Neural cell (in vitro differentiated cells): ENCODE measurements around the gene ITGA1. TPM values are rescaled to one million over a fixed set of nuclear protein-coding genes. Genes with fewer than 3 reads are reported as not detected.

Experiments used
- H2AFZ ChIP-seq: fragments of 200-600, 300-800 bp; sonication (generic), shearing (Covaris generic); 2 replicates; pipeline ENCODE4 v1.6.0; 2014; ENCODE audit warnings: low read depth, mild to moderate bottlenecking, antibody characterized with exemption, low read length, moderate library complexity
- H3F3A ChIP-seq: fragments of 200-600 bp; shearing (Covaris generic); 2 replicates; pipeline ENCODE4 v1.6.1; 2016; ENCODE audit warnings: mild to moderate bottlenecking, moderate library complexity, mixed read lengths, antibody characterized with exemption, low read length; ENCODE audit not compliant: insufficient read depth, poor library complexity, severe bottlenecking
- H3K27ac ChIP-seq: fragments of 200-600, 300-800 bp; sonication (generic), shearing (Covaris generic); 2 replicates; pipeline ENCODE4 v1.5.1; 2014; ENCODE audit warnings: mild to moderate bottlenecking, low read length, moderate library complexity
- H3K27me3 ChIP-seq: fragments of 300-800, 200-600 bp; sonication (generic), shearing (Covaris generic); 2 replicates; pipeline ENCODE4 v1.6.0; 2014; ENCODE audit warnings: mild to moderate bottlenecking, low read depth, low read length, moderate library complexity; ENCODE audit not compliant: insufficient read depth
- H3K36me3 ChIP-seq: fragments of 300-800, 200-600 bp; sonication (generic), shearing (Covaris generic); 2 replicates; pipeline ENCODE4 v1.5.1; 2014; ENCODE audit warnings: mild to moderate bottlenecking, antibody characterized with exemption, low read length, moderate library complexity; ENCODE audit not compliant: insufficient read depth
- H3K4me2 ChIP-seq: fragments of 300-800, 200-600 bp; sonication (generic), shearing (Covaris generic); 2 replicates; pipeline ENCODE4 v1.6.0; 2014; ENCODE audit warnings: mild to moderate bottlenecking, low read length
- H3K4me3 ChIP-seq: fragments of 300-800, 200-600 bp; sonication (generic), shearing (Covaris generic); 2 replicates; pipeline ENCODE4 v1.5.1; 2014; ENCODE audit warnings: mild to moderate bottlenecking, low read length, moderate library complexity
- H3K79me2 ChIP-seq: fragments of 200-600 bp; shearing (Covaris generic); replicated peaks from 2 replicates; pipeline ENCODE4 v1.6.0; 2014; ENCODE audit warnings: mild to moderate bottlenecking, low read length, moderate library complexity; ENCODE audit not compliant: insufficient read depth
- H3K9ac ChIP-seq: fragments of 300-800, 200-600 bp; sonication (generic), shearing (Covaris generic); 2 replicates; pipeline ENCODE4 v1.6.1; 2016; ENCODE audit warnings: mild to moderate bottlenecking, low read length, mixed read lengths
- H3K9me2 ChIP-seq: fragments of 200-600 bp; shearing (Covaris generic); 2 replicates; pipeline ENCODE4 v1.6.1; 2016; ENCODE audit warnings: mild to moderate bottlenecking, low read length, mixed read lengths; ENCODE audit not compliant: insufficient read depth
- H3K9me3 ChIP-seq: fragments of 200-600, 300-800 bp; sonication (generic), shearing (Covaris generic); 2 replicates; pipeline ENCODE4 v1.6.1; 2016; ENCODE audit warnings: mild to moderate bottlenecking, mixed run types, low read length, moderate library complexity, mixed read lengths
- H4K20me1 ChIP-seq: fragments of 200-600 bp; shearing (Covaris generic); 2 replicates; pipeline ENCODE4 v1.6.1; 2016; ENCODE audit warnings: mild to moderate bottlenecking, mixed run types; ENCODE audit not compliant: insufficient read depth
- EP300 ChIP-seq: fragments of 450-650 bp; conservative IDR thresholded peaks from 2 replicates; pipeline ENCODE4 v1.6.1; 2014; ENCODE audit warnings: antibody characterized with exemption, mild to moderate bottlenecking, moderate library complexity; ENCODE audit not compliant: poor library complexity, severe bottlenecking
- EZH2 ChIP-seq: fragments of 200-600, 300-800 bp; shearing (Covaris generic), sonication (generic); IDR thresholded peaks from 2 replicates; pipeline ENCODE4 v1.6.1; 2014; ENCODE audit warnings: antibody characterized with exemption, low read length, borderline replicate concordance, mild to moderate bottlenecking; ENCODE audit not compliant: insufficient read depth, poor library complexity, severe bottlenecking
- MXI1 ChIP-seq: fragments of 450-650 bp; conservative IDR thresholded peaks from 2 replicates; pipeline ENCODE4 v1.6.1; 2014; ENCODE audit warnings: antibody characterized with exemption, mild to moderate bottlenecking; ENCODE audit not compliant: poor library complexity, severe bottlenecking
- POLR2AphosphoS5 ChIP-seq: IDR thresholded peaks from 2 replicates; pipeline ENCODE4 v1.6.1; 2012
- RAD21 ChIP-seq: fragments of 450-650 bp; conservative IDR thresholded peaks from 2 replicates; pipeline ENCODE4 v1.6.1; 2014; ENCODE audit warnings: antibody characterized with exemption, mild to moderate bottlenecking, moderate library complexity
- SMC3 ChIP-seq: fragments of 450-650 bp; conservative IDR thresholded peaks from 2 replicates; pipeline ENCODE4 v1.6.1; 2014; ENCODE audit warnings: antibody characterized with exemption, mild to moderate bottlenecking, moderate library complexity; ENCODE audit not compliant: poor library complexity
- TAF1 ChIP-seq: IDR thresholded peaks from 2 replicates; pipeline ENCODE4 v1.6.1; 2012; ENCODE audit warnings: low read depth
- polyA plus RNA-seq: library from polyadenylated mRNA; depleted of rRNA; stranded (reverse); fragments of >200 nt; gene quantifications from 2 replicates; pipeline ENCODE4 v1.2.3, GENCODE V29; 2014
- TF ChIP-seq, protein P1 (sequence below): IDR thresholded peaks from 2 replicates; pipeline ENCODE4 v1.6.1; 2012; ENCODE audit warnings: borderline replicate concordance
- TF ChIP-seq, protein P2 (sequence below): fragments of 450-650 bp; IDR thresholded peaks from 2 replicates; pipeline ENCODE4 v1.5.1; 2014; ENCODE audit warnings: antibody characterized with exemption, mild to moderate bottlenecking, moderate library complexity; ENCODE audit not compliant: poor library complexity, severe bottlenecking

ITGA1 gene
- polyA plus RNA-seq, 1 donor from 2014 or later = 0.15 TPM

GRCh38 chr5:52822437-52822836, 34.7 kb downstream of the ITGA1 start:
- H3K4me2 ChIP-seq = no peak overlapping the region

DNA sequence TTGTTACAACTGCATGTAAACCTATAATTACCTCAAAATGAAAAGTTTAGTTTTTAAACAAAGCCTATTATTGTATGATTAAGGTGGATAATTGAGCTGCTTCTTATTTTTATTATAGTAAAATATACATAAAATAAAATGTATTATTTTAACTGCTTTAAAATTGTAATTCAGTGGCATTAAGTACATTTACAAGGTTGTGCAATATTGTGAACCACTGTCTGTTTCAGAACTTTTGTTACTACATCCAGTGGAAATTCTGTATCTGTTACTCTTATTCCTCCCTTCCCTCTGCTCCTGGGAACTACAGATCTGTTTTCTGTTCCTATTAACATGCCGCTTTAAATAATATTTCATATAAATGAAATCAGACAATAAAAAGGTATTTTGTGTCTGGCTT, 37.1 kb downstream of the ITGA1 start:
- Histone ChIP-seq H3K9ac (no peak overlapping the region), H3K79me2 (no peaks in the 10 kb centered on the region), H3K27ac (no peak overlapping the region), H3K4me2 (no peak overlapping the region), H3K27me3 (no peaks in the 10 kb centered on the region), H3K9me2 (no peaks in the 10 kb centered on the region), H4K20me1 (no peaks in the 10 kb centered on the region), H3F3A (no peaks in the 10 kb centered on the region), H3K9me3 (no peaks in the 10 kb centered on the region), H3K4me3 (no peak overlapping the region), H2AFZ (no peak overlapping the region), H3K36me3 (no peaks in the 10 kb centered on the region)
- TF ChIP-seq, protein P1, sequence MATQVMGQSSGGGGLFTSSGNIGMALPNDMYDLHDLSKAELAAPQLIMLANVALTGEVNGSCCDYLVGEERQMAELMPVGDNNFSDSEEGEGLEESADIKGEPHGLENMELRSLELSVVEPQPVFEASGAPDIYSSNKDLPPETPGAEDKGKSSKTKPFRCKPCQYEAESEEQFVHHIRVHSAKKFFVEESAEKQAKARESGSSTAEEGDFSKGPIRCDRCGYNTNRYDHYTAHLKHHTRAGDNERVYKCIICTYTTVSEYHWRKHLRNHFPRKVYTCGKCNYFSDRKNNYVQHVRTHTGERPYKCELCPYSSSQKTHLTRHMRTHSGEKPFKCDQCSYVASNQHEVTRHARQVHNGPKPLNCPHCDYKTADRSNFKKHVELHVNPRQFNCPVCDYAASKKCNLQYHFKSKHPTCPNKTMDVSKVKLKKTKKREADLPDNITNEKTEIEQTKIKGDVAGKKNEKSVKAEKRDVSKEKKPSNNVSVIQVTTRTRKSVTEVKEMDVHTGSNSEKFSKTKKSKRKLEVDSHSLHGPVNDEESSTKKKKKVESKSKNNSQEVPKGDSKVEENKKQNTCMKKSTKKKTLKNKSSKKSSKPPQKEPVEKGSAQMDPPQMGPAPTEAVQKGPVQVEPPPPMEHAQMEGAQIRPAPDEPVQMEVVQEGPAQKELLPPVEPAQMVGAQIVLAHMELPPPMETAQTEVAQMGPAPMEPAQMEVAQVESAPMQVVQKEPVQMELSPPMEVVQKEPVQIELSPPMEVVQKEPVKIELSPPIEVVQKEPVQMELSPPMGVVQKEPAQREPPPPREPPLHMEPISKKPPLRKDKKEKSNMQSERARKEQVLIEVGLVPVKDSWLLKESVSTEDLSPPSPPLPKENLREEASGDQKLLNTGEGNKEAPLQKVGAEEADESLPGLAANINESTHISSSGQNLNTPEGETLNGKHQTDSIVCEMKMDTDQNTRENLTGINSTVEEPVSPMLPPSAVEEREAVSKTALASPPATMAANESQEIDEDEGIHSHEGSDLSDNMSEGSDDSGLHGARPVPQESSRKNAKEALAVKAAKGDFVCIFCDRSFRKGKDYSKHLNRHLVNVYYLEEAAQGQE = no peak
- TF ChIP-seq EP300 = no peak
- TF ChIP-seq RAD21 = no peak
- no peak for TF ChIP-seq POLR2AphosphoS5
- no peak for TF ChIP-seq TAF1
- no peak for TF ChIP-seq SMC3
- no peak for TF ChIP-seq MXI1
- no peak for TF ChIP-seq EZH2
- TF ChIP-seq, protein P2, sequence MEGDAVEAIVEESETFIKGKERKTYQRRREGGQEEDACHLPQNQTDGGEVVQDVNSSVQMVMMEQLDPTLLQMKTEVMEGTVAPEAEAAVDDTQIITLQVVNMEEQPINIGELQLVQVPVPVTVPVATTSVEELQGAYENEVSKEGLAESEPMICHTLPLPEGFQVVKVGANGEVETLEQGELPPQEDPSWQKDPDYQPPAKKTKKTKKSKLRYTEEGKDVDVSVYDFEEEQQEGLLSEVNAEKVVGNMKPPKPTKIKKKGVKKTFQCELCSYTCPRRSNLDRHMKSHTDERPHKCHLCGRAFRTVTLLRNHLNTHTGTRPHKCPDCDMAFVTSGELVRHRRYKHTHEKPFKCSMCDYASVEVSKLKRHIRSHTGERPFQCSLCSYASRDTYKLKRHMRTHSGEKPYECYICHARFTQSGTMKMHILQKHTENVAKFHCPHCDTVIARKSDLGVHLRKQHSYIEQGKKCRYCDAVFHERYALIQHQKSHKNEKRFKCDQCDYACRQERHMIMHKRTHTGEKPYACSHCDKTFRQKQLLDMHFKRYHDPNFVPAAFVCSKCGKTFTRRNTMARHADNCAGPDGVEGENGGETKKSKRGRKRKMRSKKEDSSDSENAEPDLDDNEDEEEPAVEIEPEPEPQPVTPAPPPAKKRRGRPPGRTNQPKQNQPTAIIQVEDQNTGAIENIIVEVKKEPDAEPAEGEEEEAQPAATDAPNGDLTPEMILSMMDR = no peak

More at GRCh38 chr5:52822437-52822836, 34.7 kb downstream of the ITGA1 start:
- Histone ChIP-seq H4K20me1 (no peaks in the 10 kb centered on the region), H3K9ac (no peak overlapping the region), H3K27me3 (no peaks in the 10 kb centered on the region), H3K36me3 (no peaks in the 10 kb centered on the region), H3K4me3 (no peak overlapping the region), H2AFZ (no peak overlapping the region), H3K27ac (no peak overlapping the region), H3F3A (no peaks in the 10 kb centered on the region), H3K9me2 (no peaks in the 10 kb centered on the region), H3K9me3 (no peaks in the 10 kb centered on the region), H3K79me2 (no peaks in the 10 kb centered on the region)
- TF ChIP-seq, protein P2 = no peak
- TF ChIP-seq, protein P1 = no peak
- TF ChIP-seq EZH2 = no peak
- TF ChIP-seq TAF1 = no peak
- TF ChIP-seq POLR2AphosphoS5 = no peak
- no peak for TF ChIP-seq EP300
- TF ChIP-seq SMC3 = no peak
- TF ChIP-seq MXI1 = no peak
- no peak for TF ChIP-seq RAD21
